Fibroblast of gingiva (primary cell): ENCODE measurements around the gene TPD52L2.
"Not testable (repeated sequence)": the region's sequence is repeated elsewhere in the genome, so short reads cannot be mapped to it uniquely, and the experiment has no call there.

Experiments
- DNase-seq: peaks from one replicate; pipeline ENCODE4 v3.0.0-alpha.2; 2011; ENCODE audit warnings: low read depth

TPD52L2 gene

DNA sequence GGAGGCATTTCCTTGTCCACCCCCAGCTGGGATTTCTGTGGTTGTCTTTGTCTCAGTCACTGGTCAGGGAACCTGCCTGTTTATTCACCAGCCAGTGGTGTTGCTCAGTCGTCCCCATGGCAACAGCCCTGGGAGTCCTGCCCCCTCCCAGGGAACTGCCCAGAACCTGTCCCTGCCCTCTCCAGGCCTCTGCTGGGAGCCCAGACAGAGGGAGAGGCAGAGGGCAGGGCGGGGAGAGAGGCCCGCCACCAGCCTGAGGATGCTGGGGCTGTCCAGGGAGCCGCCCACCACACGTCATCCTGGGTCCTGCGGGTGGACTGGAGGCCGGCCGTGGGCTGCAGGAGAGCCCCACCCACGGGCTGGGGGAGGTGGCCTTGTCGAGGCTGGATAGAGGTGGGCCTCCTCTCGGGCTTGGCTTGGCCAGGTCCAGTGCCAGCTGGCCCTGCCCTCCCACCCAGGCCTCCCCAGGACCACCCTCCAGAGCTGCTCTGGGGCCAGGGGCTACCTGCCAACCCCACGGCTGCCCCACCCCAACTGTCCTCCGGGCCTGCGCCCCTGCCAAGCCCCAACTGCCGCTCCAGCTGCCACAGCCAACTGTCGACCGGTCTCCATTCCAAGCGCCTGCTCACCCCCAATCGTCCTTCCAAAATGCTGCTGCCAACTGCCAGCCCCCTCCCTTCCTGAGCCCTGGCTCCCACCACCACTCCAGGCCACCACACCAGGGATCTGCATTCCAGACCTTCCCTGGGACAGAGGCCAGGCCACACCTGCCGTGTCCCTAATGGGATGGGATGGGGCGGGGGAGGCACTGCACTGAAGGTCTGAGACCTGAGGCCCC, 29.8 kb upstream of the TPD52L2 start:
- DNase-seq = peak; percentile 92

DNA sequence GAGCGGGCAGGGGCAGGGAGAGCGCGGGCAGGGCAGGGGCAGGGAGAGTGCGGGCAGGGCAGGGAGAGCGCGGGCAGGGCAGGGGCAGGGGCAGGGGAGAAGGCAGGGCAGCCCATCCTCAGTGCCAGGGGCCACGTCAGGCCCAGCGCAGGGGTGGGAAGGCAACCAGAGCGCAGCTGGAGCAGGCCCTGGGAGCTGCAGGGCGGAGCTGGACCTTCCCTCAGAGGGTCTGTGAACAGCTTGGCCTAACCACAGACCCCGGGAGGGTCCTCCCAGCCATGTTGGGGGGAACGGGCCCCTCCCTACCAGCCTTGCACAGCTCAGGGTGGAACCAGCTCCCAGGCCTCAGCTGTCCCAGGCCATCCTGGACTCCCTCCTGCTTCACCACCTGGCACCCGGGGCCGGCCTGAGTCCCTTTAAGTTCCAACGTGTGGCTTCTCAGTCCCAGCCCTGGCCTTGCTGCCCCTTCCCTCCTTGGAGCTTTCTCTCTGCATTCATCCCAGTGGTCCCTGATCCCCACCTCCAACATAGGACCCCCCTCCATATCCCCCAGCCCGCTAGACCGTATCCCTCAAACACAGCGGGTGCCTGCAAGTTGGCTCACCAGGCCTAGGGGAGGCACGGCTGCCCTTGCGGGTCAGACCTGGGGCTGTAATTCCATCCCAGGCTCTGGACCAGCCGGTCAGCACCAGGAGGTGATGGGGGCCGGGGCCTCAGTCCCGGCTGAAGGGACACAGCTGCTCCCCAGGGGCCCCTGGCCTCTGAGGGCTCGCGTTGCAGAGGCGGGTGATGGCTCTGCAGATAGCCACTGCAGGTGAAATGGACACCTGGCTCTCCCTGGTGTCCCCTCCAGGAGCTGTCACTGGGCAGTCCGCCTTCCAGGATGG, 28.4 kb upstream of the TPD52L2 start:
- DNase-seq = no peak

DNA sequence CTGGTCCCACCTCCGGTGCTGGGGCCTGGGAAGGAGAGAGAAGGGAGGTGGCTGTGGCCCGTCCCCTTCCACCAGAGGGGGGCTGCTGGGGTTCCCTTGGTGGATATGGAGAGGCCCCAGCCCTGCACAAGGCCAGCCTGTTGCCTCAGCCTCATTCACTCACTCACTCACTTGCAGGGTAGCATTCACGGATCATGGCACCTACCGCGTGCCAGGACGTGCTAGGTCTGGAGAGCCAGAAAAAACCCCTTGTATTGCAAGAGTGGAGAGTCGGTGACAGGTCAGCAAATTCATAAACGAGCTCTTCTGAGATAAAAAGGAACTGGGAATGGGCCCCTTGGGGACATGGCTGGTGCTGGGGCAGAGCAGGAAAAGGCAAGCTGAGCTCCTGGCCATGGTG, 27.6 kb upstream of the TPD52L2 start:
- DNase-seq = no peak

DNA sequence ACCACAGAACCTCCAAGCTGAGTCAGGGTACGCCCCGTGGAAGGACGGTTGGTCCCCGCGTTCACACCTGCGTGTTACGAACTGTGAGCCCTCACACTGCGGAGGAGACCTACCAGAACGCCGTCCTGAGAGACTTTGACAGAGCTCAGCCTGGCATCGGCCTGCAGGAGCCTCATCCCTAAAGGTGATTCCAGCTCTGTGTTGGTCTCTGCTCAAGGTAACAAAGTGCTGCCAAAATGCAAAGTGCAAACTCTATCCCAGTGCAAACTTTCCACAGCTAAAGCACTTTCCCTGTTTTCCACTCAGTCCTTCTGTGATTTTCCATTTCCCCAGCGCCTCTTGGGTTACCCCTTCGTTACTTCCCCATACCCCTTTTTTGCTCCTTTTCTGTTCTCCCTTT, 25.4 kb upstream of the TPD52L2 start:
- no peak for DNase-seq

DNA sequence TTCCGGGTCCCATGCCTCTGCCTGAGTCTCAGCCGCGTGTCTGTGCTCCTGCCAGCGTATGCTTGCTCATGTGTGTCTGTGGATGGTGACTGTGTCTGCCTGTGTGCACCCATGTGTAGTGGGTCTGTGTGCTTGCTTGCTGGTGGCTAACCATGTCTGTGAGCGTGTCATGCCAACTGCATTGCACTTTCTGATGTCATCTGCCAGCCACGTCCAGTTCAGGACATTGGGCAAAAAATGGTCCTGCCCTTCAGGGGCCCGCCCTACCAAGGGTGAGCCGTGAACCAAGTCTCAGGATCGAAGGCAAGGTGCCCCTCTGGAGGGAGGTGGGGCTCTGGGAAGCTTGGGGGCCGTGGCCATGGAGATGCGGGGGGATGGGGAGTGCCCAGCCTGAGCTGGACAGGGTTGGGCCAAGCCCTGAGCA, 24.7 kb upstream of the TPD52L2 start:
- DNase-seq = no peak

DNA sequence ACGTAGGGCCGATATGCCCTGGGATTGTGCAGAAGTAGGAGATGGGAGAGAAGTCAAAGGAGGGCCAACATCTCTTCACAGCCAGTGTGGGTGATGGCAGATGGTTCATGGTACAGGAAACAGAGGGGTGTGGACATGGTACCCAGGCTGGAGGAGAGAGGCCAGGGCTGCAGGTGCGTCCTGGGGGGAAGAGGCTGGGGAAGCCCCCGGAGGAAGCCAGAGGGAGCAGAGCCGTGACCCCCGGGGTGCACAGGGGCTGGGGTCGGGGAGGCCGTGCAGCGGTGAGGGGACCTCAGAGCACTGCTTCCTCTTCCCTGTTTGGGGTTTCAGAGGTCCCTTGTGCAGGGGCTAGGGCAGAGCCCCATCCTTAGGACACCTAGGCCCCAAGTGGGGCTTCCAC, 22.8 kb upstream of the TPD52L2 start:
- no peak for DNase-seq

DNA sequence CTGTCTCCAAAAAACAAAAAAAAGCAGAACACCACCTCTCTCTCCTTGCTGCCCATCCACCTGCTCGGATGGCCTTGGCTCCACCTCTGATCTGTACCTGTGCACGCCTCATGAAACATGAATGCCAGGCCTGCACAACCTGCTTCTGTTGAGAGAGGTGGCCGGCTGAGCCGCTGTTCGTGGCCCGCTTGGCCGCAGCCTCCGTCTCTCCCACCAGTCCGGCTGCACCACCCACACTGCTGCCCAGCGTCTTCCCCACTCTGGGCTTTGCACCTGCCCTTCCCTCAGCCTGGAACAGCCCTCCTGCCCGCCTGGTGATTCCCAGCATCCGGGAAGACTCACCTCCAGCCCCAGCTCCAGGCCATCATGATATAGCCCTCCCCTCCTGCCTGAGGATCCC, 21.8 kb upstream of the TPD52L2 start:
- DNase-seq = no peak

DNA sequence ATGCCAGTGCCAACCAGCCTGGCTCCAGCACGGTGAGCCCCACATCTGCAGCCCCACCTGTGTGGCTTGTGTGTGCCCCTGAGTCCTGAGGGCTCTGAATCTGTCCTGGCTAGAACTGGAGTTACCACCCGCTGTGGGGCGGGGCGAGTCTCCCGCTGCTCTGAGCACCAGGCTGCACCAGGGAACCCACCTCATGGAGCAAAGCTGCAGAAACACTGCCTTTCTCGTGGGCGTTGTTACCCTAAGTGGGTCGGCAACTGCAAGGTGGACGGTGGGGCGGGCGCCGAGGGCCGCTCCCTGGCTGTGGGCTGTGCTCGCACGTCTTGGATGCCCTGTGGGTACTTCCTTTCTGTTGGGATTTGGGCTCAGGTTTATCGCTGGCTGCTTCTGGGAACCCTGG, 21.3 kb upstream of the TPD52L2 start:
- DNase-seq = no peak

DNA sequence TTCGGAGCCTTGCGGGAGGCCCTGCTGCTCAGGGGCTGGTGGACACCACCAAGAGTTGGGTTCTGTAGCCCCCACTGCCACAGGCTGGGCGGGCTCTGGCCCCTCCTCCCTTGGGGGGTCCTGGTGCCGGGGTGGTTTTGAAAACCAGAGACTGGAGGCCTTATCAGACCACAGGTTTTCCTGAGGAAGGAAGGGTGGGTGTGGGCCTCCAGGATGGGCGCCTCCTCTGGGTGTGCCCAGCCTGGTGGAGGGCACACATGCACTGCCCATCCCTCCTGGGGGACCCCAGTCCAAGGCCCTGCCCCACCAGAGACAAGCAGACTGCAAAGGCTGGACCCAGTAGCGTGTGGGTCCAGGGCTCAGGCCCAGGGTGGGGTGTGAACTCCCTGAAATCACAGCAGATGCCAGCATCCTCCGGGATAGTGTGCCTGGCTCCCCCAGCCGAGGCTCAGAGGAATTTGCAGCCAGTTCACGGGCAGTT, 20.5 kb upstream of the TPD52L2 start:
- no peak for DNase-seq

DNA sequence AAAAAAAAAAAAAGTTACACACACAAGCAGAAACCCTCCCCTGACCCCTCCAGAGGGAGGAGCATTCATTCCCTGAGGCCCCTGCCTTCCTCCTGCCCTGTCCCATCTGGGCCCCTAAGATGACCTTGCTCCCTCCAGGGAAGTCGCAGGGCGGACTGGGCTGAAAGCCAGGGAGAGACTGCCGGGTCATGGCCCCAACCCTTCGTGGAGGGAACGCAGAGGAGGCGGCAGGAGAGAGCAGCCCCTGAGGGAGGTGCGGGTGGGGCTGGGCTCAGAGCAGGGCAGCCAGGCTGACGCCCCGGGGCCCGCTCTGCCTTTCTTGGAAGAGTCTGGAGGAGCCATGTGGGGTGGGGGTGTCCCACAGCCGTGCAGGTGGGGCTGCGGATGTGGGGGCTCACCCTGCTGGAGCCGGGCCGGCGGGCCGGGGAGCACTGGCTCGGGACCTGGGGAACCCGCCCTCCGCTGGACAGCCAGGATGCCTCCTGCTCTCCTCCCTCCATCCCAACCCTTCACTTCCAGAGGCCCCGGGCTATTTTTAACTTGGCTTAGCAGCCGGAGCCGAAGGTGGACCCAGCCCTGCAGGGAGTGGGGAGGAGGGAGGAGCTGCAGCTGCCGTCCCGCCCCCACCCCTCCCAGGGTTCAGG, 18.8 kb upstream of the TPD52L2 start:
- DNase-seq = no peak

DNA sequence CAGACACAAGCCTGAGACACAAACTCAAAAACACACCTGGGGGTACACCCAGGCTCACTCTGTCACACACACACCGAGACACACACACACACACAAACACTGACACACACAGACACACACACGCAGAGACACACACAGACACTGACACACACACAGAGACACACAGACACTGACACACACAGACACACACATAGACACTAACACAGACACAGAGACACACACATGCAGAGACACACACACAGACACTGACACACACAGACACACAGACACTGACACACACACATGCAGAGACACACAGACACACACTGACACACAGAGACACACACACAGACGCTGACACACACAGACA, 18.2 kb upstream of the TPD52L2 start:
- DNase-seq = no peak

DNA sequence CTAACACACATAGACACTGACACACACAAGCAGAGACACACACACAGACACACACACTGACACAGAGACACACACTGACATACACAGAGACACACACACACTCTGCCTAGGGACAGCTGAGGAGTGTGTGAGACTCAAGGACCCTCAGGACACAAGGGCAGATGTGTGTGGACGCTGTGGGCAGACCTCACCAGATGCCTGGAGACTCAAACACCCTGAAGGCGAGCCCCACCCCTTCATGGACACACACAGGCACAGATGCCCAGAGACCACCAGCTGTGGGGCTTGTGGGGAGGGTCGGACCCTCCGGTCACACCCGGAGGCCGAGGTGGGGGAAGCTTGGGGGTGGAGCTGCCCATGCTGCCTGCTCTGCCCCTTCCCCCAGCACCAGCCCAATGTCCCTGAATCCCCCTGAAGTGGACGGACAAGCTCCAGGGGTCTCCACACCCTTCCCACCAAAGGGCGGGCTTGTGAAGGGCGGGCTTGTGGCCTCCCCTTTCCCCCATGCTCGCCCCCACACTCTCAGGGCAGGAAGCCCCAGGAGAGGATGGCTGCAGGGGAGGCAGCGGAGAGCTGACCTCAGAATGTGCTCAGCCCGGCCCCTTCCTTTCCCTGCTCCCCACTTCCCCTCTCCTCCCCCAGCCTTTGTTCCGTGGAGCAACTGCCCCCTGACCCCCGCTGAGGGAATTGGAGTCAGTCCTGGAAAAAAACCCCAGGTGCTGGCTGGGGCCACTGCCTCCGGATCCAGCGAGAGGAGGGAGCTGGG, 17.6 kb upstream of the TPD52L2 start:
- DNase-seq = no peak

DNA sequence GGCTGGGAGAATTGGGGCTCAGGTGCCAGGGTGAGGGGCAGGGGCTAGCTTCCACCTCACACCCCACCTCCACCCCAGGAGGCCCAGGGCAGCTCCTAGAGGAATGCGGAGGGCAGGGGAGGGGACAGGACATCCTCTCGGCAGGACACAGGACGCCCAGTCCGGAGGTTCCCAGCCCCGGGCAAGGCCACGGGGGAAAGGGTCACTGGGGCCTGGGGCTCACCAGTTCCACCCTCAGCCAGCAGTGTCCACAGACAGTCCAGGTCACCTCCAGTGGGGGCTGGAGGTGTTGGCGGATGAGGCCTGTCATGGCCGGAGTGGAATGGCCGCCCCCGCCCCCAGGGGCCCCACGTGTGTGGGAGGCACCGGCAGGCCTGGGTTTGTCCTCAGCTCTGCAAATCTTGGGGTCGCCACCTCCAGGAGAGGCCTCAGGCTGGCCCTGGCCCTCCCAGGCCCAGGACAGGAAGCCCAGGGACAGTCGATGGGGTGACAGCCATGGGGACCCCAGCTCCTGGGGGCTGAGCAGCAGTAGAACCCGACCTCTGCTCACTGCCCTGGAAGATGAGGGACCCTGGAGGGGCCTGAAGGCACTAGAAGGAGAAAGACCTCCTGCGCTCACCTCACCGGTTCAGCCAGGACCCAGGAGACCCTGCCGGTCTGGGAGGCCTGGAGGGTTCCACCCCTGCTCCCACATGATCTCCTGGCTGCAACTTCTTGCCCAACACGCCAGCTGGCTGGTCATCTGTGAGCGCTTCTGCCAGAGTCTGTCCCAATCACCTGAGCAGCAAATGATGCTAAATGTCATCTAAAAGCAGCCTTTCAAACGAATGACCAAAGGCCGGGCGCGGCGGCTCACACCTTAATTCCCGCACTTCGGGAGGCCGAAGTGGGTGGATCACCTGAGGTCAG, 16.8 kb upstream of the TPD52L2 start:
- DNase-seq = no peak

DNA sequence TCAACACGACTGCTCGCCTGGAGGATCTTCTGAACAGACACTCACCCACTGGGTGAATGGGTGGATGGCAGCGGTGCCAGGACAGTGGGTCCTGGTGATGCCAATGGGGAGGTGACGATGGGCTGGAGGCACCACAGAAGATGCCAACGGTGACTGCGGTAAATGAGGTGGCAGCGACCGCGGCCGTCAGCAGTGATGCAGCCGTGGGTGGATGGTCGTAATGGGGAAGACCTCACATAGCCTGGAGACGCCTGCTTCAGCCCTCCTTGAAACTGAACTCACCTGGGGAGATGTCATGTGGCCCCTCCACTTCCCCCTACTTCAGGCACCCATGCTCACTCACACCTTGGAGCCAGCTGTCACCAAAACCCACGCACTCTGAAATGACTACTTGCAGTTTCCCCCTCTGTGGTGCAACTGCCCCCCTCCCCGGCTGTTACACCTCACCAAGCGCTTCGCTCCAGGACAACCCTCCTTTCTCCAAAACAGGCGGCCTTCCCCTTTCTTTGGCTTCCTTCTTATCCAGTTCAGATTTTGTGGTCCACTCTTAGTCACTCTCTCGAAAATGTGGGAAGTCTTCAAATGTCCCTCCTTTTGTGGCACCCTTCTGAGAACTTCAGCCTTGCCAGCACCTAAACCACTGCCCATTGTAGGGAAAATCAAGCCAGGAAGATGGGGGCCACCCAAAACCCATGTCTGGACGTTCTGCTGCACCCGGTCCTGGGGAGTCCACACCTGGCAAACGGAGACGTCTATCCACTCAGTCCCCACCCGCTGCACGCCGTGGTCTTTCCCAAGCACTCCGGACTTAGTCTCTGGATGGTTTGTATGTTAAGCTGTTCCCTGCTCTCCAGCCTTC, 14.2 kb upstream of the TPD52L2 start:
- DNase-seq = no peak

DNA sequence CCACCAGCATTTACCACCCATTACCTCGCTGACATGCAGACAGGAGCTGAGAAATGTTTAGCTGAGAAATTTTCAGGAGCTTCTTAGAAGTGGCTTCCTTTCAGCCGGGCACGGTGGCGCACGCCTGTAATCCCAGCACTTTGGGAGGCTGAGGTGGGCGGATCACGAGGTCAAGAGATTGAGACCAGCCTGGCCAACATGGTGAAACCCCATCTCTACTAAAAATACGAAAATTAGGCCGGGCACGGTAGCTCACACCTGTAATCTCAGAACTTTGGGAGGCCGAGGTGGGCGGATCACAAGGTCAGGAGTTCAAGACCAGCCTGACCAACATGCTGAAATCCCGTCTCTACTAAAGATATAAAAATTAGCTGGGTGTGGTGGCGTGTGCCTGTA, 13.5 kb upstream of the TPD52L2 start:
- DNase-seq = not testable (repeated sequence)

DNA sequence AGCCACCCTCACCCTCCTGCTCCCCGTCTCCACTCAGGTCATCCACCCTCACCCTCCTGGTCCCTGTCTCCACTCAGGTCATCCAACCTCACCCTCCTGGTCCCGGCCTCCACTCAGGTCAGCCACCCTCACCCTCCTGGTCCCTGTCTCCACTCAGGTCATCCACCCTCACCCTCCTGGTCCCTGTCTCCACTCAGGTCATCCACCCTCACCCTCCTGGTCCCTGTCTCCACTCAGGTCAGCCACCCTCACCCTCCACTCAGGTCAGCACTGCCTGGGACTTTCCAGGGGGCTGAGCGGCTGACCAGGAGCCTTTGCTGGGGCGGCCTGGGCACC, 11.4 kb upstream of the TPD52L2 start:
- not testable (repeated sequence) for DNase-seq

DNA sequence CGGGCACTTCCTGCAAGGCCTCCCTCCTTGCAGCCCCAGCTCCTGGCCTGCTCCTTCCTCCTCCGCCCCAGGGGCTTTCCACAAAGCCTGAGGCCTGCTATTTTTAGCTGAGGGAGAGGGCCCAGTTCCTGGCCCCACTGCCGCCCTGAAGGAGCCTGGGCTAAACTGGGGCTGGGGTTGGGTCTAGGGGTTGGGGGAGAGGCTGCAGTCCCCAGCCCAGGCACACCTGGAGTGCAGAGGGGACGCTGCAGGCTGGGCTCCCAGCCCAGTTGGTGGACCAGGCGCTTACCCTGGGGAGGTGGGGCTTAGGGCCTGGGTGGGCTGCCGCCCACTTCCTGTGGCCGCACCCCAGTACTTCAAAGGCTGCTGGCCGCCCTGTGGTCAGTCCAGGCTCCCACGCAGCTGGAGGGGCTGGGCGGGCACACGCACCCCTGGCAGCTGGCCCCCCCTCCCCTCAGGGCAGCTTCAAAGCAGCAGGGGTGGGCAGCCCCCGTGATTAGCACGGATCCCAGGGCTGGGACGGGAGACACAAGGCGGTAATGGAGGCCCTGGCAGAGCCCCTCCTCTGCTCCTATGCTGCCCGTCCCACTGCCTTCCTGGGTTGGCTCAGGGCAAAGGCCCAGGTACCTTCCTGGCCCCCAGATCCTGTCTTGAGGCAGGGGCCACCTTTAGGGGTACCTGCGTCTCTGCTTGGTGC, 10.9 kb upstream of the TPD52L2 start:
- no peak for DNase-seq

DNA sequence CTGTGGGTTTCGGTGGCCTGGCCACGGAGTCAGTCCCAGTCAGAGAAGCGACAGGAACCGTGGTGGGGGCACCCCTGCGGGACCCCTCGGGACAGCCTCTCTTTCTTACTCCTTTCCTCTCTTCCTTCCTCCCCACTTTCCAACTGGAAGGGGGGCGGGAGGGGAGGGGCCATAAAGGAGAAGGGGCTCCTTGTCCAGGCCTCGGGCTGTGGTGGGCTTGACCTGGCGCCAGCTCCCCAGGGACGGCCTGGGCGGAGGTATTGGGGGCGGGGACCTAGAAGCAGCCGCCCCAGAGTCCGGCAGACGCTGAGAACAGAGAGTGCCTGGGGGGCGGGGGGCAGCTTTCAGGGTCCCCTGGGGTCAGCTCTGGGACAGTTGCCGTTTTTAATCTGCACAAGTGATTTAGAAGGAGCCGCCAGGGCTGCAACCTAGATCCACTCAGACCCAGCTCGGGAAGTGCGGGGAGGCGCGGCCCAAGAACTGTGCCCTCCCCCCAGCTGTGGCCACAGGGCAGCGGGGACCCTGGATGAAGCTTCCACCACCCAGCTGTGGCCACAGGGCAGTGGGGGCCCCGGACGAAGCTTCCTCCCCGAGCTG, 10.2 kb upstream of the TPD52L2 start:
- no peak for DNase-seq
